Skeletal muscle tissue (tissue), 2 donors: ENCODE measurements around the gene RNF169. TPM values are rescaled to one million over a fixed set of nuclear protein-coding genes. Genes with fewer than 3 reads are reported as not detected.

Experiments
- small RNA-seq: library from RNA; depleted of rRNA; stranded (forward); fragments of <200 nt; gene quantifications from one replicate; pipeline ENCODE3, GENCODE V24; 2014
- total RNA-seq: library from RNA; depleted of rRNA; stranded (reverse); fragments of >200 nt; gene quantifications from one replicate; pipeline ENCODE4 v1.2.3, GENCODE V29; 2014

Gene RNF169
- total RNA-seq, 1 donor from 2014 or later: 18.3 TPM

Small RNA genes within 50 kb of the gene (small RNA-seq; reads per million reads assigned to genes)
- gene MIR4696: 0.07 reads per million
- not detected for gene RN7SL239P

Other genes starting within 250 kb of the RNF169 start
- 11.0 TPM for gene POLD3, start 156.3 kb upstream of the RNF169 start, total RNA-seq
- 0.52 TPM for gene CHRDL2, start 17.4 kb upstream of the RNF169 start, total RNA-seq
- gene XRRA1, start 200.2 kb downstream of the RNF169 start, total RNA-seq: 4.2 TPM
- 28.7 TPM for gene SPCS2, start 200.4 kb downstream of the RNF169 start, total RNA-seq
- 19.8 TPM for gene NEU3, start 240.1 kb downstream of the RNF169 start, total RNA-seq